Esophagus muscularis mucosa (tissue), 4 donors: ENCODE results near the gene GOLGA8S. TPM values are rescaled to one million over a fixed set of nuclear protein-coding genes. Genes with fewer than 3 reads are reported as not detected.
"Not testable (repeated sequence)": the region's sequence is repeated elsewhere in the genome, so short reads cannot be mapped to it uniquely, and the experiment has no call there.

Source experiments
- DNase-seq: peaks from one replicate; pipeline ENCODE4 v3.0.0-alpha.2; 2017; ENCODE audit errors: extremely low spot score
- H3K27ac ChIP-seq, 4 donors: fragments of 200-600 bp; sonication (generic); replicated peaks in 1 of 4; 1 replicate in 3 of 4; 2 replicates in 1 of 4; pipeline ENCODE4 v1.5.1; 2016 to 2019; ENCODE audit warnings: mild to moderate bottlenecking in 1 of 4
- H3K27me3 ChIP-seq, 4 donors: fragments of 200-600 bp; sonication (generic); one replicate each; pipeline versions ENCODE4 v1.5.1 to v1.6.0; 2016 to 2019
- H3K36me3 ChIP-seq, 4 donors: fragments of 200-600 bp; sonication (generic); one replicate each; pipeline ENCODE4 v1.5.1; 2016 to 2019
- H3K4me1 ChIP-seq, 4 donors: fragments of 200-600 bp; sonication (generic); one replicate each; pipeline ENCODE4 v1.5.1; 2016 to 2019
- H3K4me3 ChIP-seq, 4 donors: fragments of 200-600 bp; sonication (generic); 1 replicate in 2 of 4; 2 replicates in 2 of 4; pipeline ENCODE4 v1.5.1; 2016 to 2019; ENCODE audit warnings: mild to moderate bottlenecking in 4 of 4, moderate library complexity in 1 of 4
- H3K9me3 ChIP-seq, 4 donors: fragments of 200-600 bp; sonication (generic); 1 replicate in 3 of 4; 2 replicates in 1 of 4; pipeline ENCODE4 v1.5.1; 2016 to 2019
- CTCF ChIP-seq, 3 experiments: fragments of 200-600 bp in 2 of 3; fragments of 450-650 bp in 1 of 3; sonication (generic) in 2 of 3; IDR thresholded peaks; one replicate each; pipeline ENCODE4 v1.5.1; 2017 to 2019; ENCODE audit warnings: antibody characterized with exemption in 3 of 3, mild to moderate bottlenecking in 2 of 3, moderate library complexity in 1 of 3
- EP300 ChIP-seq: sonication (generic); formaldehyde crosslinking; IDR thresholded peaks from one replicate; pipeline ENCODE4 v1.6.1; 2017; ENCODE audit warnings: antibody characterized with exemption
- POLR2A ChIP-seq: fragments of 450-650 bp; IDR thresholded peaks from one replicate; pipeline ENCODE4 v1.6.1; 2017; ENCODE audit warnings: antibody characterized with exemption, moderate library complexity, mild to moderate bottlenecking, low read depth
- POLR2AphosphoS5 ChIP-seq, 2 donors: sonication (generic); formaldehyde crosslinking; IDR thresholded peaks; one replicate each; pipeline ENCODE4 v1.6.1; 2017; ENCODE audit warnings: antibody characterized with exemption in 2 of 2
- WGBS: methylation state at CpG from one replicate; pipeline ENCODE4 v1.1.5; 2018; 5-methylcytosine and 5-hydroxymethylcytosine counted together
- intact Hi-C: fragments of 100-400 bp; cut with DNase I; formaldehyde crosslinking; loops from one replicate; pipeline ENCODE4 v1.15.1; 2023
- total RNA-seq, 4 donors: library from RNA; depleted of rRNA; stranded (reverse); fragments of >200 nt; gene quantifications; one replicate each; pipeline versions ENCODE4 v1.1.0 to v1.2.1, GENCODE V29; 2016

GOLGA8S gene
- total RNA-seq, 4 donors from 2014 or later = under 0.01 to 0.17 (median 0.13) TPM; not detected in 1

GRCh38 chr15:23372284-23372683, 17.7 kb downstream of the GOLGA8S start:
- no peak for TF ChIP-seq CTCF (IDR thresholded peaks at IDR 0.05)
- no peak for TF ChIP-seq POLR2AphosphoS5 (IDR thresholded peaks at IDR 0.05)
- no peak for TF ChIP-seq POLR2A
- TF ChIP-seq EP300 = no peak
- Histone ChIP-seq H3K27ac (no peak overlapping the region), H3K9me3 (no peaks in the 10 kb centered on the region), H3K4me3 (no peak overlapping the region), H3K36me3 (no peaks in the 10 kb centered on the region), H3K27me3 (peaks cover 0 to 3% (median 0%) of the 10 kb centered on the region in 4 donors), H3K4me1 (peaks cover 0 to 7% (median 0%) of the 10 kb centered on the region in 4 donors)
- WGBS = 80% methylated on average over 15 of the region's 15 CpGs
- intact Hi-C loops = no loop called here
- no peak for DNase-seq

- H3K4me1 ChIP-seq, H3K9me3 ChIP-seq, H3K27ac ChIP-seq, H3K27me3 ChIP-seq, H3K36me3 ChIP-seq, H3K4me3 ChIP-seq, intact Hi-C loops: not testable (repeated sequence)
- DNase-seq = peak; percentile 83
- WGBS = 94% methylated on average over 40 of the region's 40 CpGs
Measured at GRCh38 chr15:23372891-23373600, 18.5 kb downstream of the GOLGA8S start.

GRCh38 chr15:23374226-23374625, 19.7 kb downstream of the GOLGA8S start:
- H3K4me1 ChIP-seq, H3K27me3 ChIP-seq, H3K36me3 ChIP-seq, intact Hi-C loops, H3K27ac ChIP-seq, H3K9me3 ChIP-seq, H3K4me3 ChIP-seq, DNase-seq: not testable (repeated sequence)
- 98% methylated on average over 11 of the region's 11 CpGs for WGBS

- WGBS = 88% methylated on average over 13 of the region's 13 CpGs
Measured at GRCh38 chr15:23378946-23379345, 24.4 kb downstream of the GOLGA8S start.

GRCh38 chr15:23380700-23381099, 26.2 kb downstream of the GOLGA8S start:
- not testable (repeated sequence) for H3K4me1 ChIP-seq
- WGBS = 65% methylated on average over 4 of the region's 4 CpGs

More at GRCh38 chr15:23378946-23379345, 24.4 kb downstream of the GOLGA8S start:
- H3K4me3 ChIP-seq, H3K4me1 ChIP-seq, H3K27ac ChIP-seq, H3K9me3 ChIP-seq, intact Hi-C loops, H3K36me3 ChIP-seq, H3K27me3 ChIP-seq: not testable (repeated sequence)
- peak; percentile 62 for DNase-seq

GRCh38 chr15:23381192-23381591, 26.6 kb downstream of the GOLGA8S start:
- H3K36me3 ChIP-seq, H3K27me3 ChIP-seq, intact Hi-C loops, H3K27ac ChIP-seq, H3K4me3 ChIP-seq, H3K9me3 ChIP-seq, H3K4me1 ChIP-seq: not testable (repeated sequence)
- WGBS = 49% methylated on average over 7 of the region's 7 CpGs
- DNase-seq = peak; percentile 79

More at GRCh38 chr15:23380700-23381099, 26.2 kb downstream of the GOLGA8S start:
- intact Hi-C loops, H3K4me3 ChIP-seq, H3K27me3 ChIP-seq, H3K36me3 ChIP-seq, DNase-seq, H3K9me3 ChIP-seq, H3K27ac ChIP-seq: not testable (repeated sequence)

- H3K27me3 ChIP-seq = peaks cover 0 to 5% (median 0%) of the 10 kb centered on the region in 4 donors
- TF ChIP-seq POLR2AphosphoS5 (IDR thresholded peaks at IDR 0.05) (no peak), POLR2A (no peak), EP300 (no peak), CTCF (IDR thresholded peaks at IDR 0.05) (no peak)
Measured at GRCh38 chr15:23384371-23384770, 29.8 kb downstream of the GOLGA8S start.

More at GRCh38 chr15:23384371-23384770, 29.8 kb downstream of the GOLGA8S start:
- no peak overlapping the region for H3K4me3 ChIP-seq
- no peak overlapping the region for H3K27ac ChIP-seq
- no peaks in the 10 kb centered on the region for H3K4me1 ChIP-seq
- H3K9me3 ChIP-seq = no peaks in the 10 kb centered on the region
- DNase-seq = no peak
- H3K36me3 ChIP-seq = no peaks in the 10 kb centered on the region
- intact Hi-C loops = no loop called here
